Transverse colon (tissue), 4 donors: Measurements from ENCODE around the gene OSBPL3. TPM values are rescaled to one million over a fixed set of nuclear protein-coding genes. Genes with fewer than 3 reads are reported as not detected.

Experiments used
- DNase-seq: peaks from one replicate; pipeline ENCODE4 v3.0.0-alpha.2; 2019
- H3K27ac ChIP-seq, 4 donors: fragments of 200-600 bp; sonication (generic); 2 replicates each; pipeline ENCODE4 v1.5.1; 2016 to 2018; ENCODE audit warnings: inconsistent platforms in 4 of 4
- H3K27me3 ChIP-seq: fragments of 200-600 bp; sonication (generic); 2 replicates; pipeline ENCODE4 v1.5.1; 2017; ENCODE audit warnings: inconsistent platforms
- H3K36me3 ChIP-seq, 4 donors: fragments of 200-600 bp; sonication (generic); 2 replicates each; pipeline ENCODE4 v1.5.1; 2017 to 2019; ENCODE audit warnings: inconsistent platforms in 4 of 4
- H3K4me1 ChIP-seq, 4 donors: fragments of 200-600 bp; sonication (generic); 2 replicates each; pipeline ENCODE4 v1.5.1; 2017 to 2020; ENCODE audit warnings: inconsistent platforms in 4 of 4
- H3K4me3 ChIP-seq, 4 donors: fragments of 200-600 bp; sonication (generic); 1 replicate in 1 of 4; 2 replicates in 3 of 4; pipeline versions ENCODE4 v1.5.1 to v1.6.1; 2017 to 2019; ENCODE audit warnings: inconsistent platforms in 4 of 4
- H3K9me3 ChIP-seq, 2 donors: fragments of 200-600 bp; sonication (generic); 2 replicates each; pipeline ENCODE4 v1.5.1; 2017 to 2019; ENCODE audit warnings: inconsistent platforms in 2 of 2
- EP300 ChIP-seq: sonication (generic); formaldehyde crosslinking; IDR thresholded peaks from one replicate; pipeline ENCODE4 v1.6.1; 2017; ENCODE audit warnings: antibody characterized with exemption, low read depth
- POLR2A ChIP-seq: fragments of 450-650 bp; IDR thresholded peaks from one replicate; pipeline ENCODE4 v1.6.1; 2016; ENCODE audit warnings: antibody characterized with exemption, mild to moderate bottlenecking, moderate library complexity
- POLR2AphosphoS5 ChIP-seq, 3 donors: sonication (generic); formaldehyde crosslinking; IDR thresholded peaks; one replicate each; pipeline ENCODE4 v1.6.1; 2016; ENCODE audit warnings: antibody characterized with exemption in 3 of 3
- whole genome bisulfite sequencing, 2 donors: methylation state at CpG; one replicate each; pipeline ENCODE4 v1.1.5; 2018; ENCODE audit warnings: low coverage in 1 of 2; 5-methylcytosine and 5-hydroxymethylcytosine counted together
- in situ Hi-C, 4 donors: fragments of 200-750 bp; cut with MboI; loops; one replicate each; pipeline versions ENCODE4 v1.15.0 to v1.15.1; 2017; ENCODE audit warnings: low sequenced_read_pairs in 3 of 4, low pct_ligation_motif_present in 1 of 4, low pct_unique_long_range_greater_than_20kb in 1 of 4
- intact Hi-C: fragments of 100-400 bp; cut with DNase I; formaldehyde crosslinking; loops from one replicate; pipeline ENCODE4 v1.15.1; 2023; ENCODE audit warnings: low total_unique reads
- total RNA-seq, 4 donors: library from RNA; depleted of rRNA; stranded (reverse); fragments of >200 nt; gene quantifications; one replicate each; pipeline ENCODE4 v1.1.0, GENCODE V29; 2016
- TF ChIP-seq, protein P1 (sequence below), 5 experiments: fragments of 200-600 bp in 3 of 5; fragments of 450-650 bp in 2 of 5; sonication (generic) in 3 of 5; IDR thresholded peaks; 1 replicate in 2 of 5; 2 replicates in 3 of 5; pipeline ENCODE4 v1.5.1; 2016 to 2017; ENCODE audit warnings: antibody characterized with exemption in 5 of 5, inconsistent platforms in 3 of 5, mild to moderate bottlenecking in 2 of 5, moderate library complexity in 1 of 5

The OSBPL3 gene
- total RNA-seq, 4 donors from 2014 or later, result 6.7 to 20.6 (median 8.0) TPM

DNA sequence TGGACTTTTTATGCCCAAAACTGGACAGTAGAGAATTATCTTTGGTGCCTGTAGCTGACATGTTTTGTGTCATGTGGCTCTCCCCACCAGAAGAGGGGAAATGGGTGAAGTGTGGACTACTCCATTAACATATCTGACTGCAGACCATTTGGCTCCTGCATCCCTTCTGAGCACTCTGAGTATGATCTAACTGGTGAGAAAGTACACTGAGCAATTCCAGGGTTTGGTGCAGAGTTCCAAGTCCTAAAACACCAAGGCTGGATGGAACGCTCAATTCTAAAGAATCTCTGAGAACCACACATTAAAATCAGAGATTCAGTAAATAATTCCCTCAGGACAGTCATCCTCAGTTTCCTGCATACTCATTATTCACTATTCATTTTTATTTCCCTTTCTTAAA, 22.8 kb upstream of the OSBPL3 start:
- H3K27me3 ChIP-seq, result no peaks in the 10 kb centered on the region
- TF ChIP-seq POLR2A, result no peak
- intact Hi-C loops, result loop anchor here (2.0 kb wide), 1 partner anchor 282 kb away; no protein-coding TSS in a partner anchor
- no peaks in the 10 kb centered on the region for H3K4me1 ChIP-seq
- 78 to 89% methylated on average over 1 of the region's 1 CpG for WGBS, 2 donors
- H3K27ac ChIP-seq, result no peak overlapping the region
- no peak overlapping the region for H3K4me3 ChIP-seq
- no peaks in the 10 kb centered on the region for H3K36me3 ChIP-seq
- no peak for DNase-seq
- H3K9me3 ChIP-seq, result no peaks in the 10 kb centered on the region
- in situ Hi-C loops, result no loop called here

DNA sequence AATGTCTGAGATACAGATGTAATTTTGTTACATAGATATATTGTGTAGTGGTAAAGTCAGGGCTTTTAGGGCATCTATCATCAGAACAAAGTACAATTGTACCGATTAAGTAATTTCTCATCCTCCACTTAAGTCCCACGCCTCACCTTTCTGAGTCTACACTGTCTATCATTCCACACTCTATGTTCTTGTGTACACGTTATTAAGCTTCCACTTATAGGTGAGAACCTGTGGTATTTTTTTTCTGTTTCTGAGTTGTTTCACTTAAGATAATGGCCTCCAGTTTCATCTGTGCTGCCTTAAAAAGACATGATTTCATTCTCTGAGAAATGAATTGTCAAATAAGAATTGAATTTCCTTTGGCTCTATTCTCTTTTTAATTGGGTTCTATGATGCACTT, 15.5 kb upstream of the OSBPL3 start:
- in situ Hi-C loops (no loop called here), intact Hi-C loops (no loop called here)
- TF ChIP-seq POLR2AphosphoS5 (IDR thresholded peaks at IDR 0.05) (no peak), POLR2A (no peak), EP300 (no peak)
- TF ChIP-seq, protein P1, sequence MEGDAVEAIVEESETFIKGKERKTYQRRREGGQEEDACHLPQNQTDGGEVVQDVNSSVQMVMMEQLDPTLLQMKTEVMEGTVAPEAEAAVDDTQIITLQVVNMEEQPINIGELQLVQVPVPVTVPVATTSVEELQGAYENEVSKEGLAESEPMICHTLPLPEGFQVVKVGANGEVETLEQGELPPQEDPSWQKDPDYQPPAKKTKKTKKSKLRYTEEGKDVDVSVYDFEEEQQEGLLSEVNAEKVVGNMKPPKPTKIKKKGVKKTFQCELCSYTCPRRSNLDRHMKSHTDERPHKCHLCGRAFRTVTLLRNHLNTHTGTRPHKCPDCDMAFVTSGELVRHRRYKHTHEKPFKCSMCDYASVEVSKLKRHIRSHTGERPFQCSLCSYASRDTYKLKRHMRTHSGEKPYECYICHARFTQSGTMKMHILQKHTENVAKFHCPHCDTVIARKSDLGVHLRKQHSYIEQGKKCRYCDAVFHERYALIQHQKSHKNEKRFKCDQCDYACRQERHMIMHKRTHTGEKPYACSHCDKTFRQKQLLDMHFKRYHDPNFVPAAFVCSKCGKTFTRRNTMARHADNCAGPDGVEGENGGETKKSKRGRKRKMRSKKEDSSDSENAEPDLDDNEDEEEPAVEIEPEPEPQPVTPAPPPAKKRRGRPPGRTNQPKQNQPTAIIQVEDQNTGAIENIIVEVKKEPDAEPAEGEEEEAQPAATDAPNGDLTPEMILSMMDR (IDR thresholded peaks at IDR 0.05), result no peak
- Histone ChIP-seq H3K27me3 (no peaks in the 10 kb centered on the region), H3K4me1 (no peaks in the 10 kb centered on the region), H3K9me3 (no peaks in the 10 kb centered on the region), H3K4me3 (no peak overlapping the region), H3K36me3 (no peaks in the 10 kb centered on the region), H3K27ac (no peak overlapping the region)
- DNase-seq, result no peak
- 51 to 68% methylated on average over 3 of the region's 3 CpGs for whole genome bisulfite sequencing, 2 donors

DNA sequence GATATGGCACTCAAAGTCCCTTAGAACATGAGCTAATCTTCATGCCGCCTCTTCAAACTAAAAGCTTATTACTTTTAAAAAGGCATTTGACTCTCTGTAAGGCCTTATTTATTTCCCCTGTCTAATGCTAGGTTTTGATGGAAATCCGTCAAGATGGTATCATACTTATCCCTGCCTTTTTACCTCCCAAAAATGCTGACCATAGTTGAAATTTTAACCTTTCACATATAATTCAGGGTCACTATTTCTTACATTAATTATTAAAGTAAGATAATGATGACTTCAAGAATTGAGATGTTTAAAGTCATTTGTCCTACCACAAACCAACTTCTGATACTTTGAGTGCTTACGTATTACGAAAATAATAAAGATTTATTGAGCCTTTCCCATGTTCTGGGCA, 12.3 kb upstream of the OSBPL3 start:
- 97% methylated on average over 3 to 4 of the region's 4 CpGs for WGBS, 2 donors
- no peak for TF ChIP-seq EP300
- no peak for TF ChIP-seq POLR2A
- TF ChIP-seq, protein P1 (IDR thresholded peaks at IDR 0.05), result no peak
- TF ChIP-seq POLR2AphosphoS5 (IDR thresholded peaks at IDR 0.05), result no peak
- in situ Hi-C loops, result no loop called here
- H3K27ac ChIP-seq, result no peak overlapping the region
- intact Hi-C loops, result no loop called here
- H3K36me3 ChIP-seq, result no peaks in the 10 kb centered on the region
- no peaks in the 10 kb centered on the region for H3K9me3 ChIP-seq
- no peak for DNase-seq
- H3K4me3 ChIP-seq, result no peak overlapping the region
- no peaks in the 10 kb centered on the region for H3K27me3 ChIP-seq
- H3K4me1 ChIP-seq, result no peaks in the 10 kb centered on the region

- TF ChIP-seq POLR2A (no peak), EP300 (no peak), POLR2AphosphoS5 (IDR thresholded peaks at IDR 0.05) (no peak)
- TF ChIP-seq, protein P1 (IDR thresholded peaks at IDR 0.05), result no peak
- Histone ChIP-seq H3K27ac (no peak overlapping the region), H3K9me3 (no peaks in the 10 kb centered on the region), H3K4me3 (no peak overlapping the region), H3K36me3 (no peaks in the 10 kb centered on the region), H3K4me1 (no peaks in the 10 kb centered on the region), H3K27me3 (no peaks in the 10 kb centered on the region)
- in situ Hi-C loops, result no loop called here
- intact Hi-C loops, result no loop called here
- WGBS, 2 donors, result 83 to 84% methylated on average over 2 to 3 of the region's 3 CpGs
- no peak for DNase-seq
Measured at GRCh38 chr7:24991353-24991752, 11.4 kb upstream of the OSBPL3 start.

GRCh38 chr7:24987331-24987842, 7.4 kb upstream of the OSBPL3 start:
- DNase-seq, result no peak
- intact Hi-C loops (loop anchor here (10.0 kb wide), 2 partner anchors 77 to 163 kb away; no protein-coding TSS in a partner anchor), in situ Hi-C loops (loop anchor here in 3 of 4 donors (10.0 kb wide), 3 partner anchors 77 to 173 kb away; no protein-coding TSS in a partner anchor)
- H3K27me3 ChIP-seq, result no peaks in the 10 kb centered on the region
- H3K9me3 ChIP-seq, result no peaks in the 10 kb centered on the region
- H3K4me3 ChIP-seq, result no peak overlapping the region
- WGBS, 2 donors, result 67 to 80% methylated on average over 1 of the region's 1 CpG
- no peak overlapping the region for H3K27ac ChIP-seq
- TF ChIP-seq POLR2AphosphoS5 (IDR thresholded peaks at IDR 0.05) (no peak), EP300 (no peak), POLR2A (no peak)
- TF ChIP-seq, protein P1 (IDR thresholded peaks at IDR 0.05), result no peak
- peaks cover 0 to 2% (median under 1%) of the 10 kb centered on the region in 4 donors for H3K4me1 ChIP-seq
- H3K36me3 ChIP-seq, result no peaks in the 10 kb centered on the region
